ENCODE data around the gene TMEM125.

TMEM125 gene

DNA sequence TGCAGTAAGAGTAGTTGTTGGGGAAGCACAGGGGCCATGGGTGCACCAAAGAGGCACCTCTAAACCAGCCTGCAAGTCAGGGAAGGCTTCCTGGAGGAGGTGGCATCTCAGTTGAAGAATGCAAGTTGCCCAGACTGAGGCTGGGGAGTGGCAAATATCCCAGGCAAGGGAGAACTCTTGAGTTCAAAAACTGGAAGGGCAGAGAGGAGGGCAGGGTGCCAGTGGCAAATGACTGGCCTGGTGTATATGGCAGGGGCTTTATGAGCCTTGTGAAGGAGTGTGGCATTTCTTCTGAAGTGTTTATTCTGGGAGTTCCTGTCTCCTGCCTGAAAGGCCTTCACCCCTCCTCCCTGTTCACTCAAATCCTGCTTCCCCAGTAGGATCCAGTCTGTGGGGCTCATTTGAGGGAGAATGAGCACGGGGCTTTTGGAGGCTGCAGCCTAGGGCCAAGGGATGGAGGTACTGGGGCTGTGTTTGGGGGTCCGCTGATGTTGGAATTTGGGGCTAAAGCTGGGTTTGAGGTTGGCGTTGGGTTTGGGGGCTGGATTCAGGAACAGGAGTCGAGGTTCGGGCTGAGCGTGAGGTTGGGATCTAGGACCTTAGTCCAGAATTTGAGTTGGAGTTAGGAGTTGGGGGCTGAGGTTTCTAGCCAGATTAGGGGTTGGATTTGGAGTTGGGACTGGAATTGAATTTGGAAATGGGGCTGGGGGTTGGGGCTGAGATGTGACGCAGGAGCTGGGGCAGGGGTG is at the start of gene TMEM125:
Gene TMEM125 (plus strand): TSS at position 357 of the 749 bp plus-strand sequence. CDS start 2,740 bp downstream, outside the sequence.
- DNase-seq (ENCODE audit: low read depth) = no peak

DNA sequence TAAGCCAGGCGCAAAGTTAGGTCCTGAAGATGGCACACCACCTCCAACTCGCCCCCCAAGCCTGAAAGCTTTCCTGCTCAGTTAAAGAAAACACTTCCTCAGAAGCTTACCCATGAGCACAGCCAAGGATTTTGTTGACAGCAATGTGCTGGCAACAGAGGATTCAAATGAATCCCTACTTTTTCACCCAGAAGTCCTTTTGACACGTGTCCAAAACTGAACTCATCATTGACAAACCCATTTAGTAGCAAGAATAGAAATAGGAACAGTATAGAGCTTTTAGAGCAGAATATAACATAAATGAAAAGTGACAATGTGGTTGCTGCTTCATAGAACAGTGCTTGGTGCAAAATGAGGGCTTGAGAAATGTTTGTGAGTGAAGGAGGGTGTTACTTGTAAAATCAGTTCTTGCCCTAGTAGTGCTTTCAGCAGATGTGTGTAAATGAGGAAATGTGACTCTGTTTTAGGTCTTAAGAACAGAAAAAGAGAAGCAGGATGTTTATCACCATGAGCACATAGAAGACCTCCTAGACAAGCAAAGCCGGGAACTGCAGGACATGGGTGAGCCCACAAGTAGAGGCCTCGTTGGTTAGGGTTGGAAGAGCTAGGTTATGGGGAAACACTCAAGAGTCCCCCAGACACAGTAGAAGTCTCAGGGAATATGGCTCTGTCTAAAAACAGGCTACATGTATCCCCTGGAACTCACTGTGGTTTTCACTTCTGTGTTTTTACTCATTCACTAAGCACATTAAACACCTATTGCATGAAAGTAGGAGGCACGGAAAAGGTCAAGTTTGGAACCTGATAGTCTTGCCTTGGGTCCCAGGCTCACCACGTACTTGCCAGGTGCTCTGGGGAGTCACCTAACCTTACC is 48.6 kb upstream of the TMEM125 start:
- DNase-seq (ENCODE audit: low read depth) = no peak

DNA sequence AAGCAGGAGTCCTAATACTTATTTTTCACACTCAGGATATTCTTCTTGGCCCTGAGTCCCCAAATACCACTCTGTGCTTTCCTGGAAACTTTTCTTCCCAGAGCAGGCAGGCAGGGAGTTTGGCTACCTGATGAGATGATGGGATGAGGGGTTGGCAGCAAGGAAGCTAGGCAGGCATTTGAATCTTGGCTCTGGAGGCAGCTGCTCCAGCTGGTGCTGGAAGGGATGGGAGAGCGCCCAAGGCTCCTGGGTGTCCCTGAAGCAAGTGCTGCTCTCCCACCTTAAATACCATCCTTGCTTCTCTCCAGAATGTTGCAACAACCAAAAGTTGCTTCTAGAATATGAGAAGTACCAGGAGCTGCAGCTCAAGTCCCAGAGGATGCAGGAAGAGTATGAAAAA is 48.0 kb upstream of the TMEM125 start:
- no peak for DNase-seq (ENCODE audit: low read depth)

DNA sequence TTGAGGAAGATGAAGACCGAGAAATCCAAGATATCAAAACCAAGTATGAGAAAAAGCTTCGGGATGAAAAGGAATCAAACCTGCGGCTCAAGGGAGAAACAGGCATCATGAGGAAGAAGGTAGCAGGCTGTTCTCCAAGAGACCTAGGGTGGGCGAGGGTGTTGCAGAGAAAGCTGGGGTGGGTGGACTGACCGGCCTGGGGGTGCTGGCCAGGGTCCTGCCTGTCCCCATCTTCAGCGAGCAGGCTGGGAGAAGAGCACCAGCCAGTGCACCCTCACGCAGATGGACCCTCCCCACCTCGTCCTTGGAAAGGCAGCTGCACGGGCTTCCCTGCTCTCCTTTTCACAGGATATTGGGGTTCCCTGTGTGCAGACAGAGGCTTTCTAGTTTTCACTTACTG is 46.9 kb upstream of the TMEM125 start:
- no peak for DNase-seq (ENCODE audit: low read depth)

DNA sequence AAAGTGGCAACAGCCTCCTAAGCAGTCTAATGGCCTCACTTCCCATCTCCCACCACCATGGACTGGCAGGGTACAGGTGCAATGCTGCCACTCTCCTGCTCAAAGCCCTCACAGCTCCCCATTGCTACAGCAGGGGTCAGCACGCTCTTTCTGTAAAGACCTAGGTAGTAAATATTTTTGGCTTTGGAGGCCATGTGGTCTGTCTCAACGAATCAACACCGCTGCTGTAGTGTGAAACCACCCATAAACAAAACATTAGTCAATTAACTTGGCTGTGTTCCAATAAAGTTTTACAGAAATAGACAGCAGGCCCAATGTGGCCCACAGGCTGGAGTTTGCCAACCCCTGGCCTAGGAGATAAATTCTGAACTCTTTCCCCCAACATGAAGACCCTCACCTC is 44.6 kb upstream of the TMEM125 start:
- DNase-seq (ENCODE audit: low read depth) = peak; percentile 54

DNA sequence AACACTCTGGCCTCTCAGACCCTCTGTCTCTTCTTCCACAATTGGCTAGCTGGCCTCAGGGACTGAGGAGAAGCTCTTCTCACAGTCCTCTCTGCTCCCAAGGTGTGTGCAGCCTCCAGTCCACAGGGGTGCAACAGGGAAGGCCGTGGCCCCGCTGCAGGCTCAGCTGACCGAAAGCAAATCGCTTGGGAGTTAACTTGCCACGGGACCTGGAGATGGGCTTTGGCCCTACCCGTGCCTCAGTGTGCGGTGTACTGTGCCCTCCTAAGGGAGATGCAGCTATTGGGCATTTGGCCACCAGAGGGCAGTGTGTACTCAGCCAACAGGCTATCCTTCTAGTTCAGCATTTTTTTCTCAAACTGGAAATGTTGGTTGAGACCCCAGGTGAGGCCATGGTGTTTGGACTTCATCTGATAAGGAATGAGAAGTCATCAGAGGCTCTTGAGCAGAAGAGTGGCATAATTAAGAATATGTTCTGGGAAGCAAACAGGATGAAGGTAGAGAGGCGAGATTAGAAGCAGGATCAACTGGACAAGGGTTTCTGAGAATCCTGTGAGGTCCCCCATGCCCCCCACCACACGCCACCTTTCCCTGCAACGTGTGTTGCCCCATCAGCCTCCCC is 42.5 kb upstream of the TMEM125 start:
- peak; percentile 85 for DNase-seq (ENCODE audit: low read depth)

DNA sequence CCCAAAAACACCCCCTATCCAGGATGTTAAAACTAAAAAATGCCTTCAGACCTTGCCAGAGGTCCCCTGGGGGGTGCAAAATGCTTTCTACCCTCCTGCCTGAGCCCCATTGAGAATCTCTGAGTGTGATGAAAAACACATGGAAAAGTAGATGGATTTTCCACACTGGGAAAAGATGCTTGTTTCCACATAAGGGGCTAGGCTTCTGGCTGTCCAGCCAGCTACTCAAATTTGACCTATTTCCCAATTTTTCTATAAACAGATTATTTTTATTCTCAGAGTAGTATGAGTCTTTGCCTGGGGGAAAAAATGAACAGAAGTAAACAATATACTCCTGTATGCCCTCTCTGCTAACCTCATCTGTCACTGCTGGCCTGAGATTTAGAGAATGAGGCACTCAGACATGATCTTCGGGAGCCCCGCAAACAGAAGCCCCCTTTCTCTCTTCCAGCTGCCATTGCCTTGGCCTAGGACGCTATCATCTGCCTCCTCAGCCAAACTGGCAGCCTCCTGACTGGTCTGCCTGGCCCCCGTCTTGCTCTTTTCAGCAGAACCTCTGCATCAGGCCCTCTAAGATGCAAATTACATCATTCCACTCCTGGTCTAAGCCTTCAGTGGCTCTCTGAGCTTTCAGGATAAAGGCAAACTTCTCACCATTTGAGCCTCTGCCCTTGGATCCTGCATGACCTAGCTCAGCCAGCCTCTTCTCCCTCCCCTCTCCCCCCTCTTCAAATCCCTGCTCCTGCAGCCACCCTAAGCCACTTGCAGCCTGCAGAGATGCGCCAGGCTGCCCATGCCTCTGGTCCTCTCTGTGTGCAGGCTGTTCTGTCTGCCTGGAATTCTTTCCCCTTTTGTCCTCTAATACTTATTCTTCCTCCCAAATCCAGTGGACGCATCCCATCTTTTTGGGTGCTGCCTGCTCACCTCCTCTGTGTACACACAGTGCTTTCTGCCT is 39.7 kb upstream of the TMEM125 start:
- no peak for DNase-seq (ENCODE audit: low read depth)

DNA sequence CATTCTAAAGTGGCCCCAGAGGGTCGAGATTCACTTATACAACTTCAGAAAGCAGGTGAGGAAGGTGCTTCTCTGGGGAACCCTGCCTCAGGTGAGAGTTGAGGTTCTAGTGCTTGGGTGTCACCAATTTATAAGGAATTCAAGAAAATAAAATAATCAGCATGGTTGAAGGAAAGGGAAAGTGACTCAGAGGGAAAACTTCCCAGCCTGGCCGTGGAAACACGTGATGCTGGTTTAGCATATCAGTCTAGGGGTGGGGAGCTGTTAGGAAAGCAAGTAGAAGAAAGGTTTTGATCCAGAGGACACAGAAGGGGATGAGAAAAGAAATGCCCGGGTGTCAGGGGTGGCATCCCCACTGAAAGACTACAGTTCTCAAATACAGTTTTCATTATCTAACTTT is 37.7 kb upstream of the TMEM125 start:
- DNase-seq (ENCODE audit: low read depth) = peak; percentile 88

DNA sequence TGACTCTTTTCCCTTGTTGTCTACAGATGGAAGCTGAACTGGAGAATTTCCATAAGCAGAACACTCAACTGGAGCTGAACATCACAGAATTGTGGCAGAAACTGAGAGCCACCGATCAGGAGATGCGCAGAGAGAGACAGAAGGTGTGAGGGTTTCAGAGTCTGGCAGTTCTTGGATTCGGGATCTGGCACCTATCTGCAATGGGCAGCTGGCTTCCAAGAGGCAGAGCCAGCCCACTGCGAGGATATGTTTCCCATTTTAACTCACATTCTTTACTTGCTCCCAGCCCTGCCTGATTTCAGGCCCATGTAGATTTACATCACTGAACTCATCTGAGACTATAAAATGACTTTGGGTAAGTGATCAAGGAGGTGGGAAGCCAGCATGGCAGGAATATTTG is 37.3 kb upstream of the TMEM125 start:
- no peak for DNase-seq (ENCODE audit: low read depth)

DNA sequence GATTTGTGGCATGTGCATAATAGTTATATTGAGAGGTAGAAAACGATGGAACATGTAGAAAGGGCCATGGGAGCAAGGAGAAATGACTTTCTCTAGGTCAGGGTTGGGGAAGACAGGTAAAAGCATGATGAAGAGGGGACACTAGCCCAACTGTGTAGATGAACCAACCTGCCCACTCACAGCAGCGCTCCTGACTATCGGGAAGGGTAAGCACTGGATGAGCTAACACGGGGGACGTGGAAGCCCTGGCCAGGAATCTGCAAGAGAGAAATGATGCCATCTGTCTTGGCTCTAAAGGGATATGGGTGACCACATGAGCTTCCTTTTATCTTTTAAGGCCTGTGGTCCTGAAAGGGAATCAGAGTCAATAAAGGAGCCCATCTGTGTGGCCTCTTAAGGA is 36.2 kb upstream of the TMEM125 start:
- DNase-seq (ENCODE audit: low read depth) = no peak

DNA sequence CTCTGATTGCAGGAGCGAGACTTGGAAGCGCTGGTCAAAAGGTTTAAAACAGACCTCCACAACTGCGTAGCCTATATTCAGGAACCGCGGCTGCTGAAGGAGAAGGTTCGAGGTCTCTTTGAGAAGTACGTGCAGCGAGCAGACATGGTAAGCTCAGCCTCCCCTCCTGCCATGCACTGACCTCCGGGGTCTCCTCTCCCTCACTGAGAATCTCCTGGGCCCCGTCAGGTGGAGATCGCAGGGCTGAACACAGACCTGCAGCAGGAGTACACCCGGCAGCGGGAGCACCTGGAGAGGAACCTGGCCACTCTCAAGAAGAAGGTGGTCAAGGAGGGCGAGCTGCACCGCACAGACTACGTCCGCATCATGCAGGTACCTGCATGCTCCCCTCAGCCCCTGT is 35.5 kb upstream of the TMEM125 start:
- no peak for DNase-seq (ENCODE audit: low read depth)

DNA sequence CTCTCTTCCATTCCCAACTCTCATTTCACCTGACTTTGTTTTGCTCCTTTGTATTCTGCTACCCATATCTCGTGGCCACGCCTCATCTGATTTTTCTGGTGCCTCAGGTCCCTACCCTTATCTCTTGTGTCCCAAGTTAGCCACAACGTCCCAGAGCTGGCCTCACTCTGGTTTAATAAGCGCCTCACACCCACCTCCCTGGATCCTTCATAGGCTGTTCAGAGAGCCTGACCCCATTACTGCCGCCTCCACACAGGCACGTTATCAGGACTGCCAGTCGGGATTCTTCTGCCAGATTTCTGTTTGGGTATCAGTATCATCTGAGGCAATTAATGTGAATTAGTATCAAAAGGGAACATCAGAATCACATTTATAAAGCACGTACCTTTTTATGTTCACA is 34.7 kb upstream of the TMEM125 start:
- no peak for DNase-seq (ENCODE audit: low read depth)

DNA sequence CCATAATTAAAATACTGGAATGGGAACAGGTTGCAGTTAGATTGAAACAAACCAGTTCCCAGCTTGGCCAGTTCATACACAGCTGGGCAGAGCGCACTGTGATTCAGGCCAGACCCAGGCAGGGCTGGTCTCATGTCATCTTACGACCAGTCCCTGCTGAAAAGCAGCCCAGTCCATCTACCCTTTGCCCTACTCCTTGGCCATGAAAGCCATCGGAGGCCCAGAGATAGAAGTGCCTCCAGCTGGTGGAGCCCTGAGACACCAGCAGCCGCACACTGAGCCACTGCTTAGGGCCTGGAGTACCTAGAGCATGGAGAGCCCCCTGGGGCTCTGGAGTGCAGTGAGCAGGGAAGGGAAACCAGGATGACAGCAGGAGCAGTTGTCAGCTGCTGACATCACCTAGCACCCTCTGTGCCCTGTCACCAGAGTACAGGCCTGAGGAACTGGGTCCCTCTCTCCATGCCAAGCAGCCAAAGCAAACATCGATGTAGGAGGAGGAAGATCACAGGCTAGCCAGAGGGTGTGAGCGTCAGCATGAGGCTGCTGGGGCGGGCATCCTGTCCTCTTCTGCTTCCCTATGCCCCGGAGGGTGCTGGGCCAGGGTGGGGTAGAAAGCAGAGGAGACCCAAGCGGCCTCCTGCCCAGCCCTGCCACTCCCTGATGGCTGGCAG is 34.2 kb upstream of the TMEM125 start:
- DNase-seq (ENCODE audit: low read depth) = no peak

DNA sequence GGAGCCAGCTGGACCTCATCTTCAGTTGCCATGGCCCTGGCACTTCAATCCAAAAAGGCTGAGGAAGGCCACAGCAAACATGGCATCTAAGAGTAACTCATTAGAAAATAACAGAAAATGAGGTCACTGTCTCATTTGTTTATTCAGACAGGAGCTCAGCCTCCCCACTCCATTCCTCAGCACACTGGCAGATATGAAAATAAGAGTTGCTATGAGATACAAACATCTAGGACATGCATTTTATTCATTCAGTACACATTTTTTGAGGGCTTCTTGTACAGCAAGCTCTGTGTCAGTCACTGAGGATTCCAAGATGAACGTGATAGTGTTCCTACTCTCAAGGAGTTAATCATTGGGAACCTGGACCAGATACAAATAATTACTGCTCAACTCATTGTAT is 32.7 kb upstream of the TMEM125 start:
- no peak for DNase-seq (ENCODE audit: low read depth)

DNA sequence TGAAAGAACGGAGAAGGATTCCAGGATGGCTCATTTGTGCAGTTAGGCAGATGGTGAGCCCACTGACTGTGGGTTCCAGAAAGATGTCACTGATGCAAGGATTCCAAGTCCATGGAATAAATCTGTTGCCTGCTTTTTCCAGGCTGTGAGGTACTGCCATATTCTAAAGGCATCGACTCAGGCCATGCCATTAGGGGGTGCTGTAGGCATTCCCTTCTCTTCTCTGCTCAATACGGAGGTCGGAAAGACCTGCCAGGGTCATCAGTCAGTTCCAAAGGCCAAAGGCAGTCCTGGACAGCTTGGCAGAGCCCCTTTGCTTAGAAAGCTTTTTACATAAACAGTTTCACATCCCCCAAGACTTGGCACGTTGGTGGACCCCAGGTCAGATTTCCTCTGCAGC is 31.7 kb upstream of the TMEM125 start:
- DNase-seq (ENCODE audit: low read depth) = peak; percentile 79

DNA sequence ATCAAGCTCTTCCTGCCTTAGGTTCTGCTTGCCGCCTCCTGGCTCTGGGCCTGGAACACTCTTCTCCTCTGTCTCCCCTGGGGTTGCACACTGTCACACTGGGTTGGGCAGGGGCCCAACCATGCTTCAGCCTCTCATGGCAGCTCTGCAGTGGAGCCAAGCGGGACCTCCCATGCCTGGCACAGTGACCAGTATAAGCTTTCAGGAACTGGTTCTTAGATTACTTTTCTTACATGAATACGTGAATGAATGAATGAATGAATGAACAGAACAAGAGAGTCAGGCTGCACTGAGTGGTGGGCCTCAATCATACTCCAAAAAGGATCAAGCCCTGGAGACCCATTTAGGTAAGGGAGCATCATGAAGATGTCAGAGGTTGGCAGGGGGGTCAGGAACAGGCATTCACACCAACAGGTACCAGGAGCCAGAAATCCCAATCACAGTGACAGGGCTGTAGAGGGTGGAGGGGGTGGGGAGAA is 30.8 kb upstream of the TMEM125 start:
- no peak for DNase-seq (ENCODE audit: low read depth)

DNA sequence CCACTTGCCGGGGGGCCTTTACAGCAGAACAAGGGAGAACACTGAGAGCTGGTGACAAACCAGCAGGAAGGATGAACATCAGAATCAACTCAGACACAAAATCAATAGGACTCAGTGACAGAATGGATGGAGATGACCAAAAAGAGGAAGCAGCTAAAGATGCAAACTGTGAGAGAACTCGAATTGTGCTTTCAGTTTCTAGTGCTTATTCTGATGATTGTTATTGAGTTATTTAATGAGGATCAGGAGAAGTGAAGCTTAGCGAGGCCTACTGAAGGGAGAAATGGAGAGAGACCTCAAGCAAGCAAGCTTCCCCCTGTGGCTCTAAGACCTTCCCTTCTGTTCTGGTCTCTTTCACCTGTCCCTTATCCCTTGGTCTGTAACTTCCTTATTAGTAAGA is 30.3 kb upstream of the TMEM125 start:
- DNase-seq (ENCODE audit: low read depth) = no peak

DNA sequence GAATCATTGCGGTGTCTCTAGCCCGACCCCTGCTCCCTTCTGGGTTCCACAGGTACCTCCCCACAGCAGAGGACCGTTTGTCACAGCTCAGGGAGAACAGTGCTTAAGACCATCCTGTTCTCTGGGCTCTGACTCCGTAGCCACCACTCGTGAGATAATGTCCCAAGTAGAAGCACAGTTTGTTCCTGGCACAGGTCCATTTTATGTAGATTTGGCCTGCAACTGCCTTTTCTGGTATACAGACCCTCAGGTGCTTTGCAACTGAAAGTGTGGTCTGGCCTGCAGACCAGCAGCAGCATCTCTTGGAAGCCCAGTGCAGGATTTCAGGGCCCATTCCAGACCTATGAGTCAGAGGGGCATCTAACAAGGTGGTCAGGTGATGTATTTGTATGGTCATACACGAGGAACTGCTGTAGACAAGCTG is 28.4 kb upstream of the TMEM125 start:
- peak; percentile 80 for DNase-seq (ENCODE audit: low read depth)

DNA sequence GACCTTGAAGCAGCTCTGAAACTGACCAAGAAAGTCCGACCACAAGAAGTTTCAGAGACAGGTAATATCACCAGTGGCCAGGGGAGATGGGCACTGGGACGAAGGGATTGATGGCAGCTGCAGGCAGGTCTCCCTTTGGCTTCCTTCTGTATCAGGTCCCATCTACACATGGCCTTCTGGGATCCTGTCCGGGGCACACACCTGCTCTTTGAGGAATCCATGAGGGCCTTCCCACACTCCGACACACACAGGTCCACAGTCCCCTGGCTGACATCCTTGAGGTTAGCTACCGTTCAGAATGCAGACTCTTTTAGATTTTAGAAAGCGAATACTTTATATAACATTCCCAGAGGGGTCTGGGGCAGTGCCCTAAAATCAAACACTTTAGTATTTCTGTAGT is 26.5 kb upstream of the TMEM125 start:
- no peak for DNase-seq (ENCODE audit: low read depth)

DNA sequence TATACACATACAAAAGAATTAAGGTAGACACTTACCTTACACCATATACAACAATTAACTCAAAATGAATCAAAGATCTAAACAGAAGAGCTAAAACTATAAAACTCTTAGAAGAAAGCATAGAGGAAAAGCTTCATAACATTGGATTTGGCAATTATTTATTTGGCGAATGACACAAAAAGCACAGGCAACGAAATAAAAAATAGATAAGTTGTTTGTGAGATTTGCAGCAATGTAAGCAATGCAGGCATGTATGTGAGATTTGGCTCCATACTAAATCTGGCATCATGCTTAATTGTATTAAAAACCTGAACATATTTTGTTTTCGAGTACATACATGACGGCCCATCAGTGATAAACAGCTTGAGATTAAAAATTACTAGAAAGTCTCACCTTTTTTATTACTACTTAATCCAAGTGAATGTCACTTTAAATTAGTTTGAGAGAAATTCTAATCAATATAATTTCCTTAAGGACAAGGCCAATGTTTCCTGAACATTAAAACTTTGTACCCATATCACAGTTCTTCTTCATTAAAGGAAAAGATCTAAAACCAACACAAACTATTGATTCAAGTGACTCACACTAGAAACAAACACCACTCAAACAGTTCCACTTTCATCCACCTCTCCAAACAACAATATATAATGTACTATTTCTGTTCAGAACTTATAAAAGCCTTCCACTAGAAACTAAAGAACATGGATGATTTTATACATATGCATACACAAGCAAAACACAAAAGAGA is 23.1 kb upstream of the TMEM125 start:
- no peak for DNase-seq (ENCODE audit: low read depth)
